Left lung (tissue), 10 donors: ENCODE data around the gene HCN4. TPM values are rescaled to one million over a fixed set of nuclear protein-coding genes. Genes with fewer than 3 reads are reported as not detected.

Experiments
- ATAC-seq: fragments of 200-7000 bp; cut with Tn5 transposase; one replicate; pipeline ENCODE4 v1.9.1; 2020; ENCODE audit warnings: moderate library complexity
- DNase-seq, 4 donors: peaks; one replicate each; pipeline ENCODE4 v3.0.0-alpha.2; 2013 to 2020
- H3K27ac ChIP-seq, 2 donors: fragments of 200-600 bp; sonication (generic) in 1 of 2; one replicate each; pipeline versions ENCODE4 v1.5.0 to v1.8.0; 2020 to 2021
- H3K27me3 ChIP-seq, 2 donors: fragments of 200-600 bp; sonication (generic) in 1 of 2; one replicate each; pipeline versions ENCODE4 v1.5.0 to v1.8.0; 2020 to 2021
- H3K36me3 ChIP-seq, 2 donors: fragments of 200-600 bp; sonication (generic) in 1 of 2; one replicate each; pipeline versions ENCODE4 v1.5.0 to v1.8.0; 2020 to 2021
- H3K4me1 ChIP-seq, 2 donors: fragments of 200-600 bp; one replicate each; pipeline ENCODE4 v1.8.0; 2021
- H3K4me3 ChIP-seq, 2 donors: fragments of 200-600 bp; sonication (generic) in 1 of 2; one replicate each; pipeline versions ENCODE4 v1.5.0 to v1.8.0; 2020 to 2021; ENCODE audit warnings: mild to moderate bottlenecking in 1 of 2
- H3K9me3 ChIP-seq, 2 donors: fragments of 200-600 bp; sonication (generic) in 1 of 2; one replicate each; pipeline versions ENCODE4 v1.5.0 to v1.8.0; 2020 to 2021
- intact Hi-C, 2 donors: fragments of 100-400 bp; cut with DNase I; formaldehyde crosslinking; loops; one replicate each; pipeline versions ENCODE4 v1.11.2 to v1.14.2; 2022
- polyA plus RNA-seq, 6 donors: library from polyadenylated mRNA; unstranded; fragments of 120-200 nt; gene quantifications; one replicate each; pipeline ENCODE4 v1.2.1, GENCODE V29; 2013; ENCODE audit not compliant: insufficient read length in 6 of 6
- total RNA-seq, 2 donors: library from RNA; stranded (reverse); fragmentation: NEBNext Ultra II Directional; extraction: Animal tissue kit (Norgen Biotek cat#: 25700); gene quantifications; one replicate each; pipeline ENCODE4 v1.2.1, GENCODE V29; 2021
- TF ChIP-seq, protein P1 (sequence below), 2 donors: fragments of 200-600 bp; sonication (generic) in 1 of 2; IDR thresholded peaks; one replicate each; pipeline versions ENCODE4 v1.5.0 to v1.8.0; 2021; ENCODE audit warnings: antibody characterized with exemption in 2 of 2
- donor health status: DM: no; HTN: yes; CAD: no.
- donor health status: DM: no; HTN: no; CAD: no.

The HCN4 gene
- total and polyA plus RNA-seq, 8 donors = 0.09 to 0.27 (median 0.18) TPM

DNA sequence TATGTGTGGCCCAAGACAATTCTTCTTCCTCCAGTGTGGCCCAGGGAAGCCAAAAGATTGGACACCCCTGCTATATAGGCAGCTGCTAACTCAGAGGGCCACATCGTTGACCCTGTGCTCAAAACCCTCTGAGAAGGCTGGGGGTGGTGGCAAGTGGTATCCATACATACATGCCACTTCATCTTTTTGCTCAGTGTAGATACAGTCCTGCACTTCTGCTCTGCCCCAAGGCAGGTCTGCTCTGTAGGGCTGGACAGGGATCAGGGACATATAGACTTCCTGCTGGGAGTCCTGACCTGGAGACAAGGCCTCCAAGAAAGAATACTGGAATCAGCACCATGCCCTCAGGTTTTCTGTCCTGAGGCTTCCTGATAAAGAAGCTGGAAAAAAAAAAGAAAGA lies 4.5 kb upstream of the HCN4 start:
- Histone ChIP-seq H3K4me1 (peaks cover 0 to 10% of the 10 kb centered on the region in 2 donors), H3K27ac (no peak overlapping the region), H3K4me3 (no peak overlapping the region), H3K9me3 (no peaks in the 10 kb centered on the region), H3K27me3 (peaks cover 31 to 71% of the 10 kb centered on the region in 2 donors), H3K36me3 (no peaks in the 10 kb centered on the region)
- ATAC-seq (no peak), DNase-seq (no peak)
- TF ChIP-seq, protein P1, sequence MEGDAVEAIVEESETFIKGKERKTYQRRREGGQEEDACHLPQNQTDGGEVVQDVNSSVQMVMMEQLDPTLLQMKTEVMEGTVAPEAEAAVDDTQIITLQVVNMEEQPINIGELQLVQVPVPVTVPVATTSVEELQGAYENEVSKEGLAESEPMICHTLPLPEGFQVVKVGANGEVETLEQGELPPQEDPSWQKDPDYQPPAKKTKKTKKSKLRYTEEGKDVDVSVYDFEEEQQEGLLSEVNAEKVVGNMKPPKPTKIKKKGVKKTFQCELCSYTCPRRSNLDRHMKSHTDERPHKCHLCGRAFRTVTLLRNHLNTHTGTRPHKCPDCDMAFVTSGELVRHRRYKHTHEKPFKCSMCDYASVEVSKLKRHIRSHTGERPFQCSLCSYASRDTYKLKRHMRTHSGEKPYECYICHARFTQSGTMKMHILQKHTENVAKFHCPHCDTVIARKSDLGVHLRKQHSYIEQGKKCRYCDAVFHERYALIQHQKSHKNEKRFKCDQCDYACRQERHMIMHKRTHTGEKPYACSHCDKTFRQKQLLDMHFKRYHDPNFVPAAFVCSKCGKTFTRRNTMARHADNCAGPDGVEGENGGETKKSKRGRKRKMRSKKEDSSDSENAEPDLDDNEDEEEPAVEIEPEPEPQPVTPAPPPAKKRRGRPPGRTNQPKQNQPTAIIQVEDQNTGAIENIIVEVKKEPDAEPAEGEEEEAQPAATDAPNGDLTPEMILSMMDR (IDR thresholded peaks at IDR 0.05) = no peak
- intact Hi-C loops = no loop called here

DNA sequence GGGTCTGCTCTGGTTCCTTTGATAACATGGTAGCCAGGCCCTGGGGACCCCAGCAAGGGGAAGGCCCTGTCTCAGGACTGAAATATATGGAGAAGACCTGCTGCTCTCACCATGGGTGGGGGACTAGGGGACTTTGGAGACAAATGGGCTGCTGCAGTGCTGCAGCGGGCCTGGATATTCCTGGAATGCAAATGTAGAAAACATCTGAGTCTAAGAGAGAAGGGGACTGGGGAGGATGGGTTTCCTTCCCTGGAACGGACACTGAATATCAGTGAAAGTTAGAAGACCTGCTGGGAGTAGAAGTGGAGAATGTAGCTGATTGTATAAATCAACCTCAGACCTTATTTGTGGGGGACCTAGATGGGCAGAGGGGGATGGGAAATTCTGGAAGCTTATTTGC lies 3.1 kb upstream of the HCN4 start:
- Histone ChIP-seq H3K4me1 (peaks cover 0 to 19% of the 10 kb centered on the region in 2 donors), H3K27me3 (peaks cover 44 to 85% of the 10 kb centered on the region in 2 donors), H3K9me3 (no peaks in the 10 kb centered on the region), H3K36me3 (no peaks in the 10 kb centered on the region), H3K27ac (no peak overlapping the region), H3K4me3 (no peak overlapping the region)
- intact Hi-C loops = no loop called here
- ATAC-seq (no peak), DNase-seq (no peak)
- TF ChIP-seq, protein P1 (IDR thresholded peaks at IDR 0.05) = no peak

DNA sequence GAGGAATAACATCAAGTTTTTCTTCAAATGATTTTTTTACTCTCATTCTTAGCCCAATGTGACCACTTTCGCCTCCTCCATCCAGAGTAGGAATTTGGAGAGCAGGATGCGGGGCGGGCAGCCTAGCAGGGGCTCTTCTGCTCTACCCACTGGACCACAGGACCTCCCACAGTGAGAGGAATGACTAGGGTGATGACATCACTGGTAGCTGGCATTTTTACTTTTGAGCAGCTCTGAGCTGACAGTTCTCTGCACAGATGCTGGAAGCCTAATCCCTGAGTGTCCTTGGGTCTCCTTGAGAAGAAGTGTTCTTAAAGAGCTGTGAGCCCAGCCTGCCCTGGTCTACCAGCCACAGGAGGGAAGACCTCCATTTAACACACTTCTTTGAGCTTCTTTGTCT lies 1.4 kb upstream of the HCN4 start:
- DNase-seq = no peak

DNA sequence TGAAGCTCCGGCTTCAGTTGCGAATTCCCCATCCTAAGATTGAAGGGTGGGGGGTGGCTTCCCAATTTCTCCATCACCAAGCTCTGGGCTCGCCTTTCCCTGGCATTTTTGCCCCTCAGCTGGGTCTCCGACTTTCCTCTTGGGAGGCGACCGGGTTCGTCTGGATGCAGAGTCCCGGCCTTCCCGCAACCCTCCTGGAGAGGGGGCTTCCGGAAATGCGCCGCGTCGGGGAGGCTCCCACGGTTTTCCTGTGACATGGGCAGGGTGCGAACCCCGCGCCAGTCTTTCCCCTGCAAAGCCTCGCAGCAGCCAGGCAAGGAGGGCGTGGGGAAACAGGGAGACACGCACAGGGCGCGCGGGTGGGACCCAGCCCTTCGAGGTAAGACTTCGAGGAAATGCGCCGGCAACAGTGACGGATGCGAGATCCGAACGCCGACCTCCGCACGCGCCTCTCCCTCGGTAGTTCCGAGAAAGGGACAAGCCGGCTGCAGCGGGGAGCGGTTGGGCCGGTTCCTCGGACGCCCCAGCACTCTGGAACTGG lies 466 bp upstream of the HCN4 start:
- H3K27me3 ChIP-seq = peaks cover 59 to 93% of the 10 kb centered on the region in 2 donors
- intact Hi-C loops = no loop called here
- H3K9me3 ChIP-seq = no peaks in the 10 kb centered on the region
- DNase-seq (no peak), ATAC-seq (no peak)
- peaks cover 0 to 19% of the 10 kb centered on the region in 2 donors for H3K4me1 ChIP-seq
- H3K36me3 ChIP-seq = no peaks in the 10 kb centered on the region
- TF ChIP-seq, protein P1 (IDR thresholded peaks at IDR 0.05) = no peak
- H3K4me3 ChIP-seq = no peak overlapping the region
- no peak overlapping the region for H3K27ac ChIP-seq

More for the DNA sequence above, 1.4 kb upstream of the HCN4 start:
- ATAC-seq = no peak
- Histone ChIP-seq H3K27me3 (peaks cover 59 to 93% of the 10 kb centered on the region in 2 donors), H3K36me3 (no peaks in the 10 kb centered on the region), H3K27ac (no peak overlapping the region), H3K4me1 (peaks cover 0 to 19% of the 10 kb centered on the region in 2 donors), H3K4me3 (no peak overlapping the region), H3K9me3 (no peaks in the 10 kb centered on the region)
- TF ChIP-seq, protein P1 (IDR thresholded peaks at IDR 0.05) = no peak
- intact Hi-C loops = no loop called here

DNA sequence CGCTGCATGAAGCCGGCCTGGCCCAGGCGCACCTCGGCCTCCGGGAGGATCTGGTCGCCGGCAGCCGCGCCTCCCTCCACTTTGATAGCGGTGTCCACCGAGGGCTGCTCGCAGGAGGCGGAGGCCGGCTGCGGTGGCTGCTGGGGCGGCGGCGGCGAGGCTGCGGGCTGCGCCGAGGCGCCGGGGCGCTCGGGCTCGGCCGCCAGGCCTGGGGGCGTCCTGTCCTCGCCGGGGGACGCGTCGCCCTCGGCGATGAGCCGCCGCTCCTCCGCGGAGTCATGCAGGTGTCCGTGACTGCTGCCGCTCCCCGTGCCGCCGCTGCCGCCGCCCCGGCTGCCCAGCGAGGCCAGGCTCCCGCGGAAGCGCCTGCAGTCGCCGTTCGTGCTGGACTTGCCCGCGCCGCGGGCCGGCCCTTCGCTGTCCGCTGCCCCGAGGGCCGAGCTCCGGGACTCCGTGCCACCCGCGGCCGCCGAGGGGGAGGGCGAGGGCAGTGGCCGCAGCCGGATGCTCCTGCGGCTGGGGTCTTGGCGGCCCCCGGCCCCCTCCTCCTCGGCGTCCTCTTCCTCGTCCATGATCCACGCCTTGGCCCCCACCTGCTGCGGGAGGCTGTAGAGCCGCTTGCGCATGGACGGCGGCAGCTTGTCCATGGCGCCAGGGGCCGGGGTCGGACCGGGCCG lies 996 bp downstream of the HCN4 start:
- H3K9me3 ChIP-seq = no peaks in the 10 kb centered on the region
- H3K27me3 ChIP-seq = peaks cover 59 to 94% of the 10 kb centered on the region in 2 donors
- ATAC-seq (no peak), DNase-seq (no peak)
- H3K27ac ChIP-seq = no peak overlapping the region
- intact Hi-C loops = no loop called here
- peaks cover 0 to 19% of the 10 kb centered on the region in 2 donors for H3K4me1 ChIP-seq
- TF ChIP-seq, protein P1 (IDR thresholded peaks at IDR 0.05) = no peak
- H3K4me3 ChIP-seq = peak overlapping the region in 1 of 2 donors; percentile 21
- no peaks in the 10 kb centered on the region for H3K36me3 ChIP-seq
